Neural progenitor cell (in vitro differentiated cells): ENCODE results near the gene GTF2H2C.

Experiments
- EZH2 ChIP-seq: fragments of 200-600 bp; sonication (generic); IDR thresholded peaks from 2 replicates; pipeline ENCODE4 v1.6.1; 2017; ENCODE audit warnings: antibody characterized with exemption, mild to moderate bottlenecking, moderate library complexity
- TF ChIP-seq, protein P1 (sequence below): fragments of 200-600 bp; sonication (generic); IDR thresholded peaks from 2 replicates; pipeline ENCODE4 v1.5.1; 2017; ENCODE audit warnings: antibody characterized with exemption, mild to moderate bottlenecking

DNA sequence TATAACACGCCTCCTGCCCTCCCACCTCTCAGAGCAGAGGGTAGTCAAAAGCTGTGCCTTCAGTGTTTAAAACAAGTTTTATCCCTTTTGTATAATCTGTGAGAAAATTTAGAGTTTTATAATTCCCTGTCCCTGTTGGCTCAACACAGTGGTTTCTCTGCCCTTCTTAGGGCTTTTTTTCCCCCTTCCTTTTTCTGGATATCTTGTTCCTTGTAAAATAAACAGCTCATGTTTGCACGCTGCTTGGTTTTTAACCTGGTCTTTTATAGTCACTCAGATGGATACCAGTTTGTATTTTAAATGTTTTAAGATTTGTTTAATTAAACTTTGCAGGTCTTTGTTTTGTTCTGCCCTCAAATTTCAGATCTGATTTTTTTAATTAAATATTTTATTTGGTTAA is 40.7 kb upstream of the GTF2H2C start:
- TF ChIP-seq, protein P1, sequence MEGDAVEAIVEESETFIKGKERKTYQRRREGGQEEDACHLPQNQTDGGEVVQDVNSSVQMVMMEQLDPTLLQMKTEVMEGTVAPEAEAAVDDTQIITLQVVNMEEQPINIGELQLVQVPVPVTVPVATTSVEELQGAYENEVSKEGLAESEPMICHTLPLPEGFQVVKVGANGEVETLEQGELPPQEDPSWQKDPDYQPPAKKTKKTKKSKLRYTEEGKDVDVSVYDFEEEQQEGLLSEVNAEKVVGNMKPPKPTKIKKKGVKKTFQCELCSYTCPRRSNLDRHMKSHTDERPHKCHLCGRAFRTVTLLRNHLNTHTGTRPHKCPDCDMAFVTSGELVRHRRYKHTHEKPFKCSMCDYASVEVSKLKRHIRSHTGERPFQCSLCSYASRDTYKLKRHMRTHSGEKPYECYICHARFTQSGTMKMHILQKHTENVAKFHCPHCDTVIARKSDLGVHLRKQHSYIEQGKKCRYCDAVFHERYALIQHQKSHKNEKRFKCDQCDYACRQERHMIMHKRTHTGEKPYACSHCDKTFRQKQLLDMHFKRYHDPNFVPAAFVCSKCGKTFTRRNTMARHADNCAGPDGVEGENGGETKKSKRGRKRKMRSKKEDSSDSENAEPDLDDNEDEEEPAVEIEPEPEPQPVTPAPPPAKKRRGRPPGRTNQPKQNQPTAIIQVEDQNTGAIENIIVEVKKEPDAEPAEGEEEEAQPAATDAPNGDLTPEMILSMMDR = no peak
- no peak for TF ChIP-seq EZH2
